NT2/D1 (cell line): ENCODE results near the gene RIMBP2.

Experiments
- SUZ12 ChIP-seq: IDR thresholded peaks from 2 replicates; pipeline ENCODE4 v1.6.1; 2011; ENCODE audit not compliant: insufficient read length, insufficient read depth; ENCODE audit errors: extremely low read depth
- YY1 ChIP-seq: IDR thresholded peaks from 2 replicates; pipeline ENCODE4 v1.6.1; 2011; ENCODE audit not compliant: insufficient read length, insufficient read depth

- TF ChIP-seq SUZ12 (no peak), YY1 (no peak)
Measured at GRCh38 chr12:130537655-130538054, 178.4 kb downstream of the RIMBP2 start.
